NCI-H1417 treated with DMSO at 0.1 percent for 48 hours (cell line): ENCODE results near the gene YTHDC2.

Experiments
- DNase-seq: peaks from one replicate; lab custom pipeline; 2025; lab: John Stamatoyannopoulos, UW

Gene YTHDC2

GRCh38 chr5:113520429-113520828 lies 6.9 kb downstream of the YTHDC2 start:
- no peak for DNase-seq

- no peak for DNase-seq
These were observed 7.4 kb downstream of the YTHDC2 start for GRCh38 chr5:113520899-113521298.

- no peak for DNase-seq
These were observed 9.7 kb downstream of the YTHDC2 start for GRCh38 chr5:113523168-113523567.

- DNase-seq = no peak
These were observed 11.4 kb downstream of the YTHDC2 start for GRCh38 chr5:113524927-113525326.

- DNase-seq = no peak
These were observed 12.9 kb downstream of the YTHDC2 start for GRCh38 chr5:113526421-113526820.

GRCh38 chr5:113527746-113528145 lies 14.3 kb downstream of the YTHDC2 start:
- DNase-seq = no peak

GRCh38 chr5:113531481-113532159 lies 18.1 kb downstream of the YTHDC2 start:
- no peak for DNase-seq

- DNase-seq = no peak
These were observed 24.8 kb downstream of the YTHDC2 start for GRCh38 chr5:113538313-113538712.

- no peak for DNase-seq
These were observed 33.2 kb downstream of the YTHDC2 start for GRCh38 chr5:113546703-113547183.

- DNase-seq = no peak
These were observed 34.9 kb downstream of the YTHDC2 start for GRCh38 chr5:113548396-113548795.

- DNase-seq = no peak
These were observed 38.6 kb downstream of the YTHDC2 start for GRCh38 chr5:113552137-113552536.

- DNase-seq = no peak
These were observed 39.1 kb downstream of the YTHDC2 start for GRCh38 chr5:113552620-113553019.

GRCh38 chr5:113562828-113563400 lies 49.4 kb downstream of the YTHDC2 start:
- no peak for DNase-seq

GRCh38 chr5:113569396-113569795 lies 55.9 kb downstream of the YTHDC2 start:
- no peak for DNase-seq

GRCh38 chr5:113572716-113573115 lies 59.2 kb downstream of the YTHDC2 start:
- no peak for DNase-seq

- DNase-seq = no peak
These were observed 60.9 kb downstream of the YTHDC2 start for GRCh38 chr5:113574417-113574816.

GRCh38 chr5:113575074-113575473 lies 61.6 kb downstream of the YTHDC2 start:
- no peak for DNase-seq

- DNase-seq = no peak
These were observed 64.6 kb downstream of the YTHDC2 start for GRCh38 chr5:113578091-113578490.

- no peak for DNase-seq
These were observed 67.9 kb downstream of the YTHDC2 start for GRCh38 chr5:113581388-113581787.

- no peak for DNase-seq
These were observed 84.7 kb downstream of the YTHDC2 start for GRCh38 chr5:113598150-113598549.

GRCh38 chr5:113598926-113599325 lies 85.4 kb downstream of the YTHDC2 start:
- no peak for DNase-seq

GRCh38 chr5:113600255-113600905 lies 86.9 kb downstream of the YTHDC2 start:
- no peak for DNase-seq

- no peak for DNase-seq
These were observed 87.9 kb downstream of the YTHDC2 start for GRCh38 chr5:113601423-113601822.
